Smooth muscle cell (in vitro differentiated cells): ENCODE measurements around the gene SEMA6B. TPM values are rescaled to one million over a fixed set of nuclear protein-coding genes. Genes with fewer than 3 reads are reported as not detected.

Experiments
- DNase-seq: peaks from one replicate; lab custom pipeline; 2025; ENCODE audit not compliant: unreplicated experiment; lab: John Stamatoyannopoulos, UW
- H2AFZ ChIP-seq: fragments of 200-600 bp; sonication (generic); 2 replicates; pipeline ENCODE4 v1.6.0; 2016; ENCODE audit warnings: antibody characterized with exemption, low read depth, mild to moderate bottlenecking
- H3F3A ChIP-seq: fragments of 200-600 bp; sonication (generic); 2 replicates; pipeline ENCODE4 v1.6.0; 2017; ENCODE audit warnings: antibody characterized with exemption, low read depth
- H3K27ac ChIP-seq: fragments of 200-600 bp; sonication (generic); 2 replicates; pipeline ENCODE4 v1.5.1; 2016; ENCODE audit warnings: low read depth, mild to moderate bottlenecking
- H3K27me3 ChIP-seq: fragments of 200-600 bp; sonication (generic); 2 replicates; pipeline ENCODE4 v1.6.1; 2016; ENCODE audit warnings: low read depth, mild to moderate bottlenecking
- H3K36me3 ChIP-seq: fragments of 200-600 bp; sonication (generic); 2 replicates; pipeline ENCODE4 v1.5.1; 2016; ENCODE audit warnings: low read depth
- H3K4me1 ChIP-seq: fragments of 200-600 bp; sonication (generic); 2 replicates; pipeline ENCODE4 v1.5.1; 2016; ENCODE audit warnings: low read depth
- H3K4me2 ChIP-seq: fragments of 200-600 bp; sonication (generic); 2 replicates; pipeline ENCODE4 v1.6.0; 2016; ENCODE audit warnings: mild to moderate bottlenecking
- H3K4me3 ChIP-seq: fragments of 200-600 bp; sonication (generic); 2 replicates; pipeline ENCODE4 v1.5.1; 2016; ENCODE audit warnings: mild to moderate bottlenecking
- H3K79me2 ChIP-seq: fragments of 200-600 bp; sonication (generic); 2 replicates; pipeline ENCODE4 v1.6.0; 2016; ENCODE audit warnings: low read depth, mild to moderate bottlenecking
- H3K9ac ChIP-seq: fragments of 200-600 bp; sonication (generic); 2 replicates; pipeline ENCODE4 v1.6.0; 2016; ENCODE audit warnings: low read depth
- H3K9me3 ChIP-seq: fragments of 200-600 bp; sonication (generic); replicated peaks from 2 replicates; pipeline ENCODE4 v1.5.1; 2016; ENCODE audit warnings: low read depth
- H4K20me1 ChIP-seq: fragments of 200-600 bp; sonication (generic); 2 replicates; pipeline ENCODE4 v1.6.0; 2016; ENCODE audit warnings: low read depth
- WGBS: methylation state at CpG from one replicate; pipeline ENCODE4 v1.1.7; 2016; ENCODE audit warnings: low lambda C conversion rate; 5-methylcytosine and 5-hydroxymethylcytosine counted together
- polyA plus RNA-seq: library from polyadenylated mRNA; unstranded; fragments of >200 nt; fragmentation: Nextera tagmentation; extraction: Ambion mirVana; gene quantifications from 2 replicates; pipeline ENCODE4 v1.2.1, GENCODE V29; 2016
- total RNA-seq: library from RNA; depleted of rRNA; stranded (reverse); fragments of >200 nt; gene quantifications from 2 replicates; pipeline ENCODE4 v1.2.3, GENCODE V29; 2014
- TF ChIP-seq, protein P1 (sequence below): fragments of 200-600 bp; sonication (generic); IDR thresholded peaks from 2 replicates; pipeline ENCODE4 v1.5.1; 2017; ENCODE audit warnings: borderline replicate concordance, mild to moderate bottlenecking, antibody characterized with exemption; ENCODE audit not compliant: insufficient read depth, poor library complexity, severe bottlenecking

Gene SEMA6B
- total and polyA plus RNA-seq, 2 experiments from 2014 or later, result 0.63 to 1.9 TPM

DNA sequence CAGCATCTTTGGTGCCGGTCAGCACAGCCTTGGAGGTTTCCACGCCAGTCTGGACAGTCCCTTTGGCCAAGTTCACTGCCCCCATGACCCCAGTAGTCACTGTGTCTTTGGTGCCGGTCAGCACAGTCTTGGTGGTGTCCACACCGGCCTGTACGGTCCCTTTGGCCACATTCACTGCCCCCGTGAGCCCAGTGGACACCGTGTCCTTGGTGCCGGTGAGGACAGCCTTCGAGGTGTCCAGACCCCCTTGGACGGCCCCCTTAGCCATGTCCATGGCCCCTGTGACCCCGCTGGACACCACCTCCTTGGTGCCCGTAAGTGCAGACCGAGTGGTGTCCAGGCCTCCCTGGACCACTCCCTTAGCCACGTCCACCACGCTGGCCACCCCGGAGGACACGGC, 46.2 kb downstream of the SEMA6B start:
- Histone ChIP-seq H3K9me3 (no peaks in the 10 kb centered on the region), H3K27me3 (no peaks in the 10 kb centered on the region), H3K27ac (no peak overlapping the region), H3K79me2 (no peaks in the 10 kb centered on the region), H3K4me2 (no peak overlapping the region), H2AFZ (no peak overlapping the region), H3F3A (no peaks in the 10 kb centered on the region), H3K4me3 (no peak overlapping the region), H3K4me1 (no peaks in the 10 kb centered on the region), H3K9ac (no peak overlapping the region), H3K36me3 (no peaks in the 10 kb centered on the region), H4K20me1 (no peaks in the 10 kb centered on the region)
- DNase-seq, result no peak
- TF ChIP-seq, protein P1, sequence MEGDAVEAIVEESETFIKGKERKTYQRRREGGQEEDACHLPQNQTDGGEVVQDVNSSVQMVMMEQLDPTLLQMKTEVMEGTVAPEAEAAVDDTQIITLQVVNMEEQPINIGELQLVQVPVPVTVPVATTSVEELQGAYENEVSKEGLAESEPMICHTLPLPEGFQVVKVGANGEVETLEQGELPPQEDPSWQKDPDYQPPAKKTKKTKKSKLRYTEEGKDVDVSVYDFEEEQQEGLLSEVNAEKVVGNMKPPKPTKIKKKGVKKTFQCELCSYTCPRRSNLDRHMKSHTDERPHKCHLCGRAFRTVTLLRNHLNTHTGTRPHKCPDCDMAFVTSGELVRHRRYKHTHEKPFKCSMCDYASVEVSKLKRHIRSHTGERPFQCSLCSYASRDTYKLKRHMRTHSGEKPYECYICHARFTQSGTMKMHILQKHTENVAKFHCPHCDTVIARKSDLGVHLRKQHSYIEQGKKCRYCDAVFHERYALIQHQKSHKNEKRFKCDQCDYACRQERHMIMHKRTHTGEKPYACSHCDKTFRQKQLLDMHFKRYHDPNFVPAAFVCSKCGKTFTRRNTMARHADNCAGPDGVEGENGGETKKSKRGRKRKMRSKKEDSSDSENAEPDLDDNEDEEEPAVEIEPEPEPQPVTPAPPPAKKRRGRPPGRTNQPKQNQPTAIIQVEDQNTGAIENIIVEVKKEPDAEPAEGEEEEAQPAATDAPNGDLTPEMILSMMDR, result no peak
- WGBS, result 92% methylated on average over 17 of the region's 17 CpGs

DNA sequence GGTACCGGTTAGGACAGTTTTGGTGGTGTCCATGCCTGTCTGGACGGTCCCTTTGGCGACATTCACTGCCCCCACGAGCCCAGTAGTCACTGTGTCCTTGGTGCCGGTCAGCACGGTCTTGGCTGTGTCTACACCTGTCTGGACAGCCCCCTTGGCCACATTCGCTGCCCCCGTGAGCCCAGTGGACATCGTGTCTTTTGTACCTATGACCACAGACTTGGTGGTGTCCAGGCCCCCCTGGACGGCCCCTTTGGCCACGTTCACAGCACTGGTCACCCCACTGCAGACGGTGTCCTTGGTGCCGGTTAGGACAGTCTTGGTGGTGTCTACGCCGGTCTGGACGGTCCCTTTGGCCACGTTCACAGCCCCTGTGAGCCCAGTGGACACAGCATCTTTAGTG, 47.4 kb downstream of the SEMA6B start:
- Histone ChIP-seq H3K4me2 (no peak overlapping the region), H3K4me3 (no peak overlapping the region), H3K9ac (no peak overlapping the region), H3K9me3 (no peaks in the 10 kb centered on the region), H3K4me1 (no peaks in the 10 kb centered on the region), H3F3A (peaks cover under 1% of the 10 kb centered on the region), H4K20me1 (no peaks in the 10 kb centered on the region), H3K27ac (no peak overlapping the region), H2AFZ (no peak overlapping the region), H3K79me2 (no peaks in the 10 kb centered on the region), H3K27me3 (no peaks in the 10 kb centered on the region), H3K36me3 (no peaks in the 10 kb centered on the region)
- no peak for DNase-seq
- 96% methylated on average over 17 of the region's 17 CpGs for WGBS
- TF ChIP-seq, protein P1, result no peak

DNA sequence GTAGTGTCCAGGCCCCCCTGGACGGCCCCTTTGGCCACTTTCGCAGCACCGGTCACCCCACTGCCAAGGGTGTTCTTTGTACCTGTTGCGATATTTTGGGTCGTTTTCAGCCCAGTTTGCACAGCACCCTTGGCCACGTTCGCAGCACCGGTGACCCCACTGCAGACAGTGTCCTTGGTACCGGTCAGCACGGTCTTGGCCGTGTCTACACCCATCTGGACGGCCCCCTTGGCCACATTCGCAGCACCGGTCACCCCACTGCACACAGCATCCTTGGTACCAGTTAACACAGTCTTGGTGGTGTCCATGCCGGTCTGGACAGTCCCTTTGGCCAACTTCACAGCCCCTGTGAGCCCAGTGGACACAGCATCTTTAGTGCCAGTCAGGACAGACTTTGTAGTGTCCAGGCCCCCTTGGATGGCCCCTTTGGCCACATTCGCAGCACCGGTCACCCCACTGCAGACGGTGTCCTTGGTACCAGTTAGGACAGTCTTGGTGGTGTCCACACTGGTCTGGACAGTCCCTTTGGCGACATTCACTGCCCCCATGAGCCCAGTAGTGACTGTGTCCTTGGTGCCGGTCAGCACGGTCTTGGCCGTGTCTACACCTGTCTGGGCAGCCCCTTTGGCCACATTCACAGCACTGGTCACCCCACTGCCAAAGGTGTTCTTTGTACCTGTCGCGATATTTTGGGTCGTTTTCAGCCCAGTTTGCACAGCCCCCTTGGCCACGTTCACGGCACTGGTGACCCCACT, 48.0 kb downstream of the SEMA6B start:
- no peaks in the 10 kb centered on the region for H3K27me3 ChIP-seq
- 89% methylated on average over 27 of the region's 27 CpGs for WGBS
- no peak overlapping the region for H3K4me2 ChIP-seq
- no peaks in the 10 kb centered on the region for H4K20me1 ChIP-seq
- H3K4me3 ChIP-seq, result no peak overlapping the region
- peaks cover 6% of the 10 kb centered on the region for H3F3A ChIP-seq
- DNase-seq, result no peak
- no peak overlapping the region for H3K9ac ChIP-seq
- no peaks in the 10 kb centered on the region for H3K9me3 ChIP-seq
- H2AFZ ChIP-seq, result no peak overlapping the region
- TF ChIP-seq, protein P1, result no peak
- H3K27ac ChIP-seq, result no peak overlapping the region
- H3K36me3 ChIP-seq, result no peaks in the 10 kb centered on the region
- H3K79me2 ChIP-seq, result no peaks in the 10 kb centered on the region
- no peaks in the 10 kb centered on the region for H3K4me1 ChIP-seq
